ENCODE results near the gene RNF103. TPM values are rescaled to one million over a fixed set of nuclear protein-coding genes. Genes with fewer than 3 reads are reported as not detected.

Gene RNF103
- total RNA-seq (2022; extraction: Qiagen RNA extraction): 56.1 to 66.4 TPM (median 60.4 TPM) in 5 replicates

GRCh38 chr2:86623494-86624266 is at the start of gene RNF103:
RNF103 (minus strand) TSS chr2:86623865; CDS start chr2:86622886, 979 bp downstream.

GRCh38 chr2:86562922-86563649 is 60.6 kb downstream of the RNF103 start, which contains the start of gene CHMP3:
CHMP3 (minus strand) TSS chr2:86563443; CDS start chr2:86563348, 95 bp downstream.

Other genes with a start within 250 kb of the RNF103 start
- 19.9 to 27.4 TPM (median 25.0 TPM) in 5 replicates for gene KDM3A, start 182.5 kb downstream of the RNF103 start, total RNA-seq (2022; extraction: Qiagen RNA extraction)
- 120 to 135 TPM (median 128 TPM) in 5 replicates for gene CHMP3, start 60.4 kb downstream of the RNF103 start, total RNA-seq (2022; extraction: Qiagen RNA extraction)
- 22.6 to 28.2 TPM (median 24.9 TPM) in 5 replicates for gene RMND5A, start 96.4 kb upstream of the RNF103 start, total RNA-seq (2022; extraction: Qiagen RNA extraction)
- gene CD8A, start 167.0 kb upstream of the RNF103 start, total RNA-seq (2022; extraction: Qiagen RNA extraction): 0.30 to 0.60 TPM (median 0.40 TPM) in 5 replicates
- gene CD8B, start 238.0 kb upstream of the RNF103 start, total RNA-seq (2022; extraction: Qiagen RNA extraction): not detected in 5 replicates

Data from A549 treated with Mapracorat at 1 μM for 4 hours (cell line).